Femur (tissue), 1 donor: ENCODE results near the gene PRMT7.

Experiments
- DNase-seq: peaks from one replicate; pipeline ENCODE4 v3.0.0-alpha.2; 2017

The PRMT7 gene

DNA sequence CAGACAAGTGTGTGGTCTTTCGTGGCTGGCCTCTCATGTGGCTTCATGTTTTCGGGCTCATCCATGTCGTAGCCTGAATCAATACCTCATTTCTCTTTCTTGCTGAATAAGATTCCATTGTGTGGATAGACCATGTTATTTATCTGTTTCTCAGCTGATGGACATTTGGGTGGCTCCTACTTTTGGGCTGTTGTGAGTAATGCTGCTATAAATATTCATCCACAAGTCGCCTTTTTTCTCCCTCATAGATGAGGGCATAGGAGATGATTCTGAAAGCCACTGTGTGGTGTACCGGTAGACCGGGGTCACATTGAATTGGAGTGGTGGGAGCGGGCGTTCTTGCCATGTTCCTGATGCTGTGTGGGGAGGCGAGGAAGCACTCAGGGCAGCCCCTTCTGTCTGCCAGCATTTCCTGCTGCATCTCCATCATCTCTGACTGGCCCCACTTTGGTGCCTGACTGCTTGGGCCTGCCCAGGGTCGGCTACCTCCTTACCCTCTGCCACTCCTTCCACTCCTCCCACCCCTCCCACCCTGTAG lies 40.1 kb downstream of the PRMT7 start:
- no peak for DNase-seq

DNA sequence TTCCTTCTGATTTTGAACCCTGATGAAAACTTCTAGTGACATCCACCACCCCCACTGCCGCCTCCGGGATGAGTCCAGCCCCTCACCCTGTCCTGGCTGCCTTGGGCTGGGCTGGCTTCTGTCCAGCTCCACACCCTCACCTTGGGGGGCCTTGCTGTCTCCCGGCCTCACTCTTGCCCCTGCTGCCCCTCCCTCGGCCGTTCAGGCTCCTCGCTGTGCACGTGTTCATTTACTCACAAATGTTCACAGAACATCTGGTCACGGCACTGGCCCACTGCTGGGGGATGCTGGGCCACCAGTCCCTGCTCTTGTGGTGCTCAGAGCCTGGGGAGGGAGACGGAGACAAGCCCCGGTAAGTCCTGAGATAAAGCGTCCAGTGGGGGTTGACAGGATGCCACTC lies 40.6 kb downstream of the PRMT7 start:
- no peak for DNase-seq

DNA sequence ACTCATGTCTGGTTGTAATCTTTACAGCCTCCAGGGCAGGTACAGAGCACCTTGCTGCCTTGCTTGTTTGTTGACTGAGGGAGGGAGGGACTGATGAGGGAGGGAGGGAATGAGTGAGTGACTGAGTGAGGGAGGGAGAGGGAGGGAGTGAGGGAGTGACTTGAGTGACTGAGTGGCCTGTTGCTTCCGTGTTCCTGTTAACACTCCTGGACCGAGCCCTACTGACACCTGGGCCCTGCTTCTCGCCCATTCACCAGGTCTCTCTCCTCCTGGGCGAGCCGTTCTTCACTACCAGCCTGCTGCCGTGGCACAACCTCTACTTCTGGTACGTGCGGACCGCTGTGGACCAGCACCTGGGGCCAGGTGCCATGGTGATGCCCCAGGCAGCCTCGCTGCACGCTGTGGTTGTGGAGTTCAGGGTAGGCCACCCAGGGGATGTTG lies 41.2 kb downstream of the PRMT7 start:
- DNase-seq = no peak

DNA sequence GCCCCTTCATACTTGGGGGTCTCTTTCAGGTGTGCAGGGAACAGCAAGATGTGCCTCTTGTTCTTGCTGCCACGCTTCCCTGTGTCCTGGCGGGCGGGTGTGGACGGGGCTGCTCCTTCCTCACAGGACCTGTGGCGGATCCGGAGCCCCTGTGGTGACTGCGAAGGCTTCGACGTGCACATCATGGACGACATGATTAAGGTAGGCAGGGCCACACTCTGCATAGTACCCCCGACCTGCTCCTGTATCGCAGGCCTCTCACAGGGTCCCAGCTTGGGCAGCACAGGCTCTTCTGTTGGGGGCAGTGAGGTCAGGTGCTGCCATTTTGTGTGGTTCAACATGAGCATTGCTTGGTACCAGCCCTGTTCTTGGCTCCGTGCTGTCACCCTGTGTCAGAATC lies 42.5 kb downstream of the PRMT7 start:
- DNase-seq = no peak

DNA sequence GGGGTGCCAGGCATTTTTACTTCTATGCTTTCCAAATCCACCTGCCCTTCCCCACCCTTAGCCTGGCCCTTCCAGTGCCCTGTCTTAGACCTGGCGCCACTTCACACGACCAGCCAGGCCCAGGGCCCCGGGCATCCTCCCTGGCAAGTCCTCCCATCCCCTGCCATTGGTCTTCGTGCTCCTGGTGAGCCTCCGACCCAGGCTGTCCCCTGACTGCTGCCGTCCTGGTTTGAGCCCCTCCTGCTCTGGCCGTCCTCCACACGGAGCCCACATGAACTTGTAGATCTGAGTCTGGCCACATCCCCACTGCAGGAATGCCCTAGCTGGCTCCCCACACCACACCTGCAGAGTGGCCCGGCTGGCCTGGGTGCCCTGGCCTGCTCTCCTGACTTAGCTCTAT lies 44.0 kb downstream of the PRMT7 start:
- DNase-seq = no peak

DNA sequence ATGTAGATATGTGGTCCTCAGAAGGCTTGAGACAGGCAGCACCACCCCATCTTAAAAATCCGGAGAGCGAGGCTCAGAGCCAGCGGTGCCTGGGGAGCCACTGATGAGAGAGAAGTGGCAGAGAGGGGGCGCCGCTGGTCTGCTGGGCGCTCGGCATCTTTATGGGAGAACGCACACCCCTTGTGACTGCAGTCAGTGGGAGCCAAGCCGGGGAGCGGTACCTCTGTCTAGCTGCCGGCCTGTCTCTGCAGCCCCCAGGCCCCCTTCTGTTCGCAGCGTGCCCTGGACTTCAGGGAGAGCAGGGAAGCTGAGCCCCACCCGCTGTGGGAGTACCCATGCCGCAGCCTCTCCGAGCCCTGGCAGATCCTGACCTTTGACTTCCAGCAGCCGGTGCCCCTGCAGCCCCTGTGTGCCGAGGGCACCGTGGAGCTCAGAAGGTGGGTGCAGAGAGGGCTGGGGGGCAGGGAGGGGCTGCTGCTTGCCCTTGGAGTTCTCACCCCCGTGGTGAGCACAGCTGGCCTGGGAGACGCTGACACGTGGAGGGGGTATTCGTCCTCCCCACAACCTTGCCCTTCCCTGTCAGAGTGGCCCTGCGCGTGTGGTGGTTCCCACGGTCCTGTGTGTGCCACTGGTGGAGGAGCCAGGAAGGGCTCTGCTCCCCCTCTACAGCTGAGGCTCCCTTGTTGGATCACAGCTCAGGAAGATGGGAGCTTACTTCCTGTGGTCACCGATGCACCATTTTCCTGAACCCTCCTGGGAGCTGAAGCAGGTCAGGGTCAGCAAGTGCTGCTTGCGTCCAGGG lies 44.8 kb downstream of the PRMT7 start:
- no peak for DNase-seq

DNA sequence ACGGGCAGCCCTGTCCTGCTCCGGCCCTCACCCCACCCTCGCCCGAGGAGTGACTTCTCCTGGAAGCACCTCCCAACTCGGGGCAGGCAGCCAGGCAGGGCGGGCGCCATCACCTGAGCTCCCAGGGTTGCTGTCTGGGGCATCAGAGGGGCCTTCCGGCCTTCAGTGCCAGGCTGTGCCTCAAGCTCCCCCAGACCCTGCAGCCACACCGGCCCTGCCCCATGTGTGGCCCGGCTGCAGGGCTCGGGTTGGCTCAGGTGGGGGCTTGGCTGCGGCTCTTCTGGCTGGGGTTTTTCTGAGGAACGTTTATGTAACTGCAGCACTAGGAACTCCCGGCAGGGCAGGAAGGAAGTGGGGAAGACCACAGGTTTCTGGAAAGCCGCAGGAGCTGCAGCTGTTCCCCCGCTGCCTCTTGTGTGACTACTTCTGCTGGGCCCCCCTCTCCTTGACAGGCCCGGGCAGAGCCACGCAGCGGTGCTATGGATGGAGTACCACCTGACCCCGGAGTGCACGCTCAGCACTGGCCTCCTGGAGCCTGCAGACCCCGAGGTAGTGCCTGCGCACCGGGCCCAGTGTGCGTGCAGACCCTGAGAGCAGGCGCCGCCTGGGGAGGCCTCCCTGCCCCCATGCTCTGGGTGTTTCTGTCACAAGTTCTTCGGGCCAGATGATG lies 45.6 kb downstream of the PRMT7 start:
- DNase-seq = peak; percentile 72

DNA sequence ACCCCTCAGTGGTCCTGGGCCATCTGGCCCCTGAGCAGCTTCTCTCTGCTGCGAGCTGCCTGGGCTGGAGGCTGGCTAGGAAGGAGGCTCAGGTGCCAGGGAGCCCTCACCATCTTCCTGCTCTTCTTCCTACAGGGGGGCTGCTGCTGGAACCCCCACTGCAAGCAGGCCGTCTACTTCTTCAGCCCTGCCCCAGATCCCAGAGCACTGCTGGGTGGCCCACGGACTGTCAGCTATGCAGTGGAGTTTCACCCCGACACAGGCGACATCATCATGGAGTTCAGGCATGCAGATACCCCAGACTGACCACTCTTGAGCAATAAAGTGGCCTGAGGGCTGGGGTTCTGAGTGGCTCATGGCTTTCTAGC lies 46.1 kb downstream of the PRMT7 start:
- DNase-seq = no peak

DNA sequence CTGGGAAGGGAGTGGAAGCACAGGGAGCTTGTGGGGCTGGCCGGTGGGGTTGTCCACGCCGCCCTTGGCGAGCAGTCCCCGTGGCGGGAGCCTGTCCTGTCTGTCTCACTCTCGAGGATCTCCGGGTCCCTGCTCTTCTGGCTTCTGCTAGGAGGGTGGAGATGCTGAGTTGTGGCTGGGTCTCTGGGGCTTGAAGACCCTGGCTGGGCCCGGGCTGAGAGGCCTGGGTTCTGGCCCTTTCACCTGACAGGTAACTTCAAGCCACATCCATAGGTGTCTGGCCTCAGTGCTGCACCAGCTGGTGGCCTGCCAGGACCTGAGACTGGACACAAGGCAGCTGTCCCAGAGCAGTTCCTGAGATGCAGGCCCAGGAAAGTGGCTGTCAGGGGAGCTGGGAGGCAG lies 46.7 kb downstream of the PRMT7 start:
- no peak for DNase-seq

DNA sequence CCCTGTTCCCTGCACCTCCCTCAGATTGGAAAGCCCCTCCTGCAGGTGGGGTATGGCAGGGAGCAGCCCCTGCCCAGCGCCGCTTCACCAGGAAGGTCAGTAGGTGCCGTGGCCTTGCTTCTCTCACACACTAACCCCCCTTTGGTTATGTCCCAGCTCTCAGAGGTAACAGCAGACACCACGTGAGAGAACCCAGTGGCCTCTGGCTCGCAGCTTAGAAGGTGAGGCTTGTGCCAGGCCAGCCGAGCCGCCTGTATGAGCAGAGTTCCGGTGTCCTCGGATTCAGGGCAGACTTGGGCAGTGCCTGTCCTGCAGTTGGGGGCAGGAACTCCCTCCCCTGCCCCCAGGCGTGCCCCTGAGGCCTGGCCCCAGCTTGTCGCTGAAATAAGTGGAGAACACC lies 47.1 kb downstream of the PRMT7 start:
- DNase-seq = no peak

DNA sequence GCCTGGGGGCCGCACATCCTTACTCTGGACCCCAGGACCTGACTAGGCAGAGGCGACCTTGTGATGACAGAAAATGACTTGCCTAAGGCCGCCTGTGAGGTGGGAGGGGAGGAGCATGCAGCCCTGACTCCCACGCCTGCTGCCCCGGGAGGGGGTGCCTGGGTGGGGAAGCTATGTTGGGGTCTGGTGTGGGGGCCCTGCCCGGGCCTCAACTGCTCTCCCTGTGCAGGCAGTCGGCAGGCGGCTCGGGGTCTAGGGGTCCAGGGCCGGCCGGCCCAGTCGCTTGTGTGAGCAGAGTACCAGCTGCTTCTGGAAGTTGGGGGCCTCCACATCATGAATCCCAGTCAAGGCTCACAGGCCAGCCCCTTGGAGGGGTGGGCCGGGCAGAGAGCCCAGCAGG lies 48.1 kb downstream of the PRMT7 start:
- no peak for DNase-seq

DNA sequence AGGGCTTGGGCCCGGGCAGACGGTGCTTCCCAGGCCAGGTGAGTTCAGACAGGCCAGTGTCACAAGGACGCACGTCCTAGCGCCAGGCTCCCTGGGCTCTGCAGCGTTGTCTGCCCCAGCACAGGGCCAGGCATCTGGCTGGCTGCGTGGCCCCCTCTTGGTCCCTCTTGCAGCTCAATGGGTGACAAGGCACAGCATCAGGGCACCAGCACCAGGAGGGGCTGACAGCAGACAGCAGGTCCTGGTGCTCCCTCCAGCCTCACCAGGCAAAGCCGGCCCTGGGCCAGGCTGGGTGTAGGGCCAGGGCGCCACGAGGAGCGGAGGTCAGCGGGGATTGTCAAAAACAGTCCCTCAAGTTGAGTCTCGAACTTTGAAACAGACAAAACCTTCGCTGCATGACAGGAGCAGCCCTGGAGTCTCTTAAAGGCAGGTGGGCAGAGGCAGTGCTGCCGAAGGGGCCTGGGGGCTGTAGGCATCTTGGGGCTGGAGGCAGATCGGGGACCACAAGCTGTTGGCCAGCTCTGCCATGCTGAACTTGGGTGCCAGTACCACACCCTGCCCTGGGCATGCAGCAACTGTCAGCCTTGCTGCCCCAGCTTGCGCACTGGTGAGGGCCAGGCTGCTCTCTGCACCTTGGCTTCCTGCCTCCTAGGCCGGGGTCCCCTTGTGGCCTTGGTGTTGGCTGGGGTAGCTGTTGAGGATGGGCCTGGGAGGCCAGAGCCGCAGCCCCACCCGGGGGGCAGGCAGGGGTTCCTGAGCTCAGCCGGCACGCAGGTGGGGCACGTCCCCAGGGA lies 48.8 kb downstream of the PRMT7 start:
- no peak for DNase-seq

DNA sequence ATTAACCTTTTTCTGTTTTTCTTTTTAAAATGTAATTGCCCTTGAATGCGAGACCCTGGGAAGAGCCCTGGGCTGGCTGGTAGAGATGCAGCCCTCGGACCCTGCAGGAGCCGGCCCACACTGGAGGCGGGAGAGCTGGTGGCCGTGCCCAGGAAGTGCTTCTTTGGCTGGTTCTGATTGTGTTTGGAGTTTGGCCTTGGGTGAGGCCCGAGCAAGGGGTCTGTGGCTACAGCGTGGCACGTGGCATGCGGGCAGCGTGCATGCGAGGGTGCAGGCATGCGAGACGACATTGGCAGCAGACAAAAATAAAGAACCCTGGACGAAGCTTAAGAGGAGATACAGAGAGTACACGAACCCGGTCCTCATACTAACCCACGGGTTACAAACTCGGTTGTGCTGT lies 49.7 kb downstream of the PRMT7 start:
- DNase-seq = no peak

DNA sequence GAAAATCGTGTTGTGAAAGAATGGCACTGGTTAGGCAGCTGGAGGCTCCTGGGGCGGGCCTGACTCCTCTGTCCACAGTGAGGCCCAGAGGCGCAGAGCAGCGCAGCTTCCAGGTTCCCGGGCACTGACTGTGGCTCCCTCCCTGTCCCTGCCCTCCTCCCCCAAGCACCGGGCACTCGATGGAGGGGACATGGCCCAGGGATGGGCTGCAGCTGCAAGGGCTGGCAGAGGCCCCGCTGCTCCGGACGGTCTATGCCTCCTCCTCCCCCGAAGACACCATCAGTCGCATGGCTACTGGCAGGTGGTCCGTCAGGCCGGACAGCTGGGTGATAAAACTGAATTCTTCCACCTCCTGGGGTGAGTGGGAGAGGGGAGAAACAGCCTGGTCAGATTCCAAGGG lies 50.1 kb downstream of the PRMT7 start:
- no peak for DNase-seq

DNA sequence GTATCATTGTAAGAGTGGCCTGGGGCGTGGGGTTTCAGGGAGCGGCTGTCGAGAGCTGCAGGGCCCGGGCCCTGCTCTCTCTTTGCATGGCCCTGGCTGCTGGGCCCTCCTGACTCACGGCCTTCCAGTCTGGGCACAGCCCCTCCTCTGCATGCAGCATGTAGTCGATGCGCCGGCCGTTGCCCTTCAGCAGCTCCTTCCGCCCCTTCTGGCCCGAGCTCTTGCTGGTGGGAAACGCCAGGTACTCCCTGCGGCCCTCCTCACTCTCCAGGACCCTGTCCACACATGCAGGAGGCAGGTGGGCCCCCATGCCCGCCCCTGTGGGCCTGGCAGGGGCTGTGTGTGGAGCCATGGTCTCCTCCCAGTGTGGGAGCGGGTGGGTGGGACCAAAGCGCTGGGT lies 50.7 kb downstream of the PRMT7 start:
- DNase-seq = no peak

DNA sequence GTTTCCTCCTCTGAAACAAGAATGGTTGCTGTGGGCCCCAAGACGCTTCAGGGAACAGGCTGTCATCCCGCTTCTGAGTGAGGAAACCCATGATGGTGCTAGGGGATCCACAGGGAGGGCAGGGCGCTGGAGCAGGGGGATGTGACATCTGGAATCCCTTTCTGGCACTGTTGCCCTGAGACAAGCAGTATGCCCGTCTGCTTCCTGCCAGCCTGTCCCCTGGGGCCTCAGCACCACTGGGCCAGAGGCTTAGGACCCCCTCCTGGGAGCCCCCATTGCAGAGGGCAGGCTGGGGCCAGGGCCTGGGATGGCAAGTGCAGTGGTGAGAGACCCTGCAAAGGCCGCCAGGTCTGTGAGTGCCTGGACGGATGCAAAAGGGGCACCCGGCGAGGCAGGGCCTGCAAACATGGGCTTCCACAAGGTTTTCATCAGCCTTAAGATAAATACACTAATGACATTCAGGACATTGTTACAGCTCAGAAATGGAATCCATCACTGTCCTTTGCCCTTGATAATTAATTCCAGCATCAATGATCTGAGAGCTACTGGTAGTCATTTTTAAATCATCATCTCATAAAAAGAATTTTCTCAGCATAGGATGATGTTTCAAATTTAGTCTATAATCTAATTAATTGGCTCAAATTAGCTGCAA lies 51.6 kb downstream of the PRMT7 start:
- DNase-seq = no peak

DNA sequence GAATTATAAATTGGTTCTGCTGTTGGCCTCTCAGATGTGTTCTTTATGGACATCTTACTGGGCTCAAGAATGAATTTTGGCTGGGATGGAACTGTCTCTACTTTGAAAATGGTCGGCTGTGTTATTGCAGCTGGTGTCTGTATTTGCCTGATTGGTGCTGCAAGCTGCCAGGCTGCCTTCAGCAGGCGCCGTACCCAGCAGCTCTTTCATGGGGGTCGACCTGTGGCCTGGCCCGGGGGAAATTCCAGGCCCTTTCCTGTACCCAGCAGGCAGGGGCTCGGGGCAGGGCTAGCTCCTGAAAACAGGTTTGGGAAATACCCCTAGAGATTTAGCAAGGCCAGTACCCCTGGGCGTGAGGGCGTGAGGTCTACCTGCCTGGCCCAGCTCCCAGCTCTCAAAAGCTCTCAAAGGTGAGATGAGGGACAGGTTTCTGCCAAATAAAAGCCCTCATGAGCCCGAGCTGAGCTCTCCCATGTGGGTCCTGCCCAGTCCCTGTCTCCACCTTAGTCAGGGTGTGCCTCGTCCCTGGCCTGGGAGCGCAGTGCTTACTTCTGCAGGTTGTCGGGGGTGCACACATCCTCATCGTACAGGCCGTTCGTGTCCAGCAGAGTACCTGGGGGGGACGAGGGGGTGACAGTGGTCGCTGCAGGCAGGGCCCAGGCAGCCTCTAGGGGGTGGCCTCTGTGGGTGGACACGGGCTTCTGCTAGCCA lies 52.3 kb downstream of the PRMT7 start:
- DNase-seq = no peak

DNA sequence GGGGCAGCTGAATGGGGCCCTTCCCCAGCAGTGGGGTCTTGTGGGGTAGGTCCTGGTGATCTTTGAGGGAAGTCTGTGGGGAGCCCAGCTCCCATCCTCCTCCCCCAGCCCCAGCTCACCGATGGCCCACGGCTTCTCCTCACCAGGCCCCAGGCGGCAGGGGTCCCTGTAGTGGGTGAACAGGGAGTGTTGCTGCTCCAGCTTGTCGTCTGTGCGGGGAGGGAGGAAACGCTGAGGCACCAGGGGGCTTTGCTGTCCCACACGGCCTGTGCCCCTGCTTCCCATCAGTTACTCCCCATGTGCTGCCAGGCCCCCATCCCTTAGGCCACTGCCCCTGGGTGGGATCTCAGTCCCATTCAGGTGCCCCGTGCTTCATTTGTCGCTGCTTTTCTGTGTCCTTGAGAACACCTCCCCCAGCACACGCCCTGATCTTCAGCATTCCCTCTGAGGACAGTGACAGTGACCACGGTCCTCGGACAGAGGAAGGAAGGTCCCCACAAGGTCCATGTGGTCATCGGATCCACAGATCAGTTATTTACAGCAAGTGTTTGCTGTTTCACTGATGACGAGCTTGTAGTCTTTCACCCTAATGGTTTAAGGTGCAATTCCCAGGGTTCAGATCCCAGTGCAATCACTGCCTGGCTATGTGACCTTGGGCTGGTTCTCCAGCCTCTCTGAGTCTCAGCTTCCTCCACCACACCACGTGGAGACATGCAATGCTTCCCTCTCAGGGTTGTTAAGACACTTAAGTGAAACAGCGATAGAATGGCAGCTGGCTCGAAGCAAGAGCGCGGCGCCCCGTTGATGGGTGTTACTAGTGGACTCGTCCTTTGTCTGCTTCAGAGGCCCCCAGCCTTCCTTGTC lies 53.1 kb downstream of the PRMT7 start:
- DNase-seq = no peak

DNA sequence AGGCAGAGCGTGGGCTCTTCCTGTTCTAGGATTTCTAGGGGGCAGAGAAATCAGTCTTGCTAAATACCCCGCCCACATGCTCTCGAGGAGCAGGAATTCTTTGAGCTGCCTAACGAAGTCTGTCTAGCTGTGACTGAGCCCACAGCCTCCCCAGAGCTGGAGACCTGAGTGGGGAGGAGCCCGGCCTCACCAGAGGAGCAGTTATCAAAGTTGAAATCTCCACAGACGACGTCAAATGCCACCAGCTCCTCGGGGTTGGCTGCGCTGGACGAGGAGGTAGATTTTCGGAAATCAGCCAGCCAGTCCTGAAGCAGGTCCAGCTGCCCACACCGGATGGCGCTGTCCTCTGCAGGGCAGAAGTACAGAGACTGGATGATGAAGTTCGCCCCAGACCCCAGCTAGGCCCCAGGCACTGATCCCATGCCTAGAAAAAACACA lies 53.8 kb downstream of the PRMT7 start:
- DNase-seq = no peak

DNA sequence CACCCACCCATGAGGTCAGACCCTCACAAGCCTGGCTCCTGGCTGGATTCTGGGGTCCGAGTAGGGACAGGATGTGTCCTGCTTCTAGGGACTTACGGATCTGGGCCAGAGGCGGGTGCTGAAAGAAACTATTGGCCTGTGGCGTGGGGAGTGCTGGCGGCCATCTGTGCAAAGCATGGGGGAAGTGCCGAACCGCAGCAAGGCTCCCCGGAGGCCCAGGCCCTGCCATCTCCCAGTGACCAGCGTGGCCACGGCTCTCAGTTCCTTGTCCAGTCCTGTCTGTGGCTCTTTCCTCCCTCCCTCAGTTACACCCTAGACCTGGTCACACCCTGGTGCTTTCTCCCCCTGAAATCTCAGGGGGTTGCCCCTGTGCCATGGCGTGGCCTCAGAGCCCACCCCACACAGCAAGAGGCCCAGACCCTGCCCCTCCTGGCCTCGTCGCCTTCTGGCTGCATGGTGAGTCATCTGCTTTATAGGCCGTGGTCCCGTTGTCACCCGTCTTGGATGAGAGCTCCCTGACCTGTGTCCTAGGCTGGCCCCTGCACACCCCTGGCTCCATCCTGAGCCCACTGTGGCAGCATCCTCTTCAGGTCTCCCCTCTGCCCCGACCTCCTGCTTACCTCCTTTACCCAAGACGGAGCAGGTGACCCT lies 54.5 kb downstream of the PRMT7 start:
- DNase-seq = no peak

DNA sequence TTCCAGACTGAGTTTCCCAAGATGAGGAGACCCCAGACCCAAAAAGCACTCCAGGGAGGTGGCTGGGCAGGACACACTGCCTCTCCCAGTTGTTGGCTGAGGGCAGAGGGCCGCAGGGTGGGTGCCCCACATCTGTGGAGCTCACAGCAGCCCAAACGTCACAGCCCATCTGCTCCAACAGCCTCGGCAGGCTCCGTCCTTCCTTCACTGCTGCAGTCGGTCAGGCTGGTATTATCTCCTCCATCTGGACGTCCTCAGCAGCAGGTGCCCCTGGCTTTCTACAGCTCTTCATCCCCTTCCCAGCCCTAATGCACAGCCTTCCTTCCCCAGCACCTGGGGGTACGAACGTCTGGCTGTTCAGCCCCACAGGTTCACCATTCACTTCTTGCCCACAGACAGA lies 55.2 kb downstream of the PRMT7 start:
- no peak for DNase-seq
